Mesenteric fat pad (tissue), 1 donor: ENCODE measurements around the gene CD2BP2. TPM values are rescaled to one million over a fixed set of nuclear protein-coding genes. Genes with fewer than 3 reads are reported as not detected.
"Not testable (repeated sequence)": the region's sequence is repeated elsewhere in the genome, so short reads cannot be mapped to it uniquely, and the experiment has no call there.

Experiments
- DNase-seq: peaks from one replicate; pipeline ENCODE4 v3.0.0-alpha.2; 2020; ENCODE audit warnings: low spot score
- long read RNA-seq: library from polyadenylated mRNA; unstranded; transcript quantifications from one replicate; pipeline ENCODE4 v2.0.0, GENCODE V29; 2020
- total RNA-seq: library from RNA; stranded (reverse); fragmentation: NEBNext Ultra II Directional; extraction: Animal tissue kit (Norgen Biotek cat#: 25700); gene quantifications from one replicate; pipeline ENCODE4 v1.2.1, GENCODE V29; 2021
- donor health status: DM: yes; HTN: yes; CAD: no.

CD2BP2 gene
- 57.4 TPM for total RNA-seq
- long read RNA-seq, transcript CD2BP2-201 (7 exons, 3,421 nt): major isoform, 228 of 271 reads
- long read RNA-seq, transcript CD2BP2-203 (6 exons, 1,417 nt): minor isoform, 8 of 271 reads
- long read RNA-seq, partial matches to known transcripts: 8 of 271 reads
- long read RNA-seq, other reads (novel, unspliced or antisense): 27 of 271 reads

DNA sequence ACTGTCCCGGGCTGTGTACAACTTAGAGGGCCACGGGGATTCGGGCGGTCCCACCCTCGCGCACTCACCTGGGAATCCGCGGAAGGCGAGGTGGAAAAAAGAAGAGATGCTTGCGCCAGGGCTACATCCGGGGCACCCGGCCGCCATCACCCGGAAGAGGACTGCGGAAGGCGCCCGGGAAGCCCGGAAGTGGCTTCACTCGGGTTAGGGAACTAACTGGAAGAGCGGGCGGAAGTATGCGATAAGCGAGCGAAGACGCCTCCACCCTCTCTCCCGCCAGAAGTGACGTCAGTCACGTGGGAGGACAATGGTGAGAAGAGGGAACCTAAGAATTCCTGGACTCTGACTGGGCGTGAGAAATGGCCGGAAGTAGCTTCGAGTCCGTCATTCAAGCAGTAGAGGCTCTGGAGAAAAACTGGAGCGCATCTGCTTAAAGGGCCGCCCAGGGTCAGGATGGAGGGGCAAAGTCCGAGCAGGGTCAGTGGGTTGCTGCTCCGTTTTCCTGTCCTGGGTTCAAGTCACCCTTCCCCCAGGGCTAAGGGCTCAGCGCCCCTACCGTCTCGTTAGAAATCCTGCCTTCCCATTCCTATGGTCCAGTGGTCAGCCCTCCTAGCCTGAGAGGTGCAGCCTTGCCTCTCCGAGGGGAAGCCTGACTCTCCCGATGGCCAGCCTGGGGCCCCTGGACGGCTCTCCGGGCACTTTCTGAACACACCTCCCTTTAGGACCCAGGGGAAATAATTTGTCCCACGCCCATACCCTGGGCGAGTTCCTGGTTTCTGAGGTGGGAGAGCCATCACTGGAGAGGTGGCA lies at the start of gene CD2BP2:
CD2BP2 (minus strand) TSS at position 165 of the 810 bp plus-strand sequence. CDS start 627 bp downstream, outside the sequence.
- DNase-seq: peak; percentile 98

GRCh38 chr16:30401768-30402425 lies 46.8 kb upstream of the CD2BP2 start:
- no peak for DNase-seq

DNA sequence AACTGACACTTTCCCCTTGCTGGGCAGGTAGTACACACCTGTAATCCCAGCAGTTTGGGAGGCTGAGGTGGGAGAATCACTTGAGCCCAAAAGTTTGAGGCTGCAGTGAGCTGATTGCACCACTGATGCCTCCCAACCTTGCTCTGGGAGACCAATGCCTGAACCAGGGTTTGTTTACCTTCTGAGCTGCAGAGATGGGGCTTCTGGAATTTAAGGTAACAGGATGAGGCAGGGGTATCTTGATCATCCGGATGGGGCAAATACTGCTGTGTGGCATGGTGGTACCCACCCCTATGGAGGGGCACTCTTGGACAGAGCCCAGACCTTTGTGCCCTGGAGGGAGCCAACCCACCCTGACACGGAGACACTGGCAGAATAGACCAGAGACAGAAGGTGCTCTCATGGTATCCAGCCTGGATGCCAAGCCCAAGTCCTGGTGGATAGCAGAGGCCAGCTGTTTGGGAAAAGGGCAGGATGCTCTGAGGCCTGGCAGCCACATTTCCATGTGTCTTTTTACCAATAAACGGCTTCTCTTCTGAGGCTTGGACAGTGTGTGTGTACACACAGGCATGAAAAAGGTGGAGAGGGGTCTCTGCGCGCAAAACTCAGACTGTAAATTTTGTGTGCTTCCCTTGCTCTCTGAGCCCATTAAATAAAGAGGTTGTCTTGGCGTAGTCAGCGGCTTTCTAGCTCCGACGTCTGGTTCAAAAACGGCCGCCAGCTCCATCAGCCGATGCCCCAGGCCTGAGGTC lies 44.5 kb upstream of the CD2BP2 start:
- DNase-seq: no peak

DNA sequence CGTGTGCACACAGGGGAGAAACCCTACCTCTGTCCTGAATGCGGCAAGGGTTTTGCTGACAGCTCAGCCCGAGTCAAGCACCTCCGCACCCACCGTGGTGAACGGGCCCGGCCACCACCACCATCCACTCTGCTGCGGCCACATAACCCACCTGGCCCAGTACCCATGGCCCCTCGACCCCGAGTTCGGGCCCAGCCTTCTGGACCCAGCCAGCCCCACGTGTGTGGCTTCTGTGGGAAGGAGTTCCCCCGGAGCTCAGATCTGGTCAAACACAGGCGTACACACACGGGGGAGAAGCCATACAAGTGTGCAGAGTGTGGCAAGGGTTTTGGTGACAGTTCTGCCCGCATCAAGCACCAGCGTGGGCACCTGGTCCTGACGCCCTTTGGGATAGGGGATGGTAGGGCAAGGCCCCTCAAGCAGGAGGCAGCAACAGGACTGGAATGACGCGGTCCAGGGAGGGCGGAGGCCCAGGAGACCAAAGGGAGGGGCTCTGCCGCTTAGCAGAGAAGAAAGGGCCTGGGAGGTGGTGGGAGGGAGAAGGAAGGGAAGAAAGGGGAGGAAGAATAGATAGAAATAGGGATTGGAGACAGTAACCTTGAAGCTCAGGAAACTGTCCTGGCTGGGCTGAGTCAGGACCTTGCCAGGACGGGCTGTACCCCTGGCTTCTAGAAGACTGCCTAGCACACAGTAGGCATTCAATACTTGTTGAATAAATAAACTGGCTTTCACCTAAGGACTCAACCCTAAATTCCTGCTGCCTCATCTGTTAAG lies 43.7 kb upstream of the CD2BP2 start:
- DNase-seq: no peak

GRCh38 chr16:30397776-30398660 lies 42.9 kb upstream of the CD2BP2 start:
- DNase-seq: no peak

DNA sequence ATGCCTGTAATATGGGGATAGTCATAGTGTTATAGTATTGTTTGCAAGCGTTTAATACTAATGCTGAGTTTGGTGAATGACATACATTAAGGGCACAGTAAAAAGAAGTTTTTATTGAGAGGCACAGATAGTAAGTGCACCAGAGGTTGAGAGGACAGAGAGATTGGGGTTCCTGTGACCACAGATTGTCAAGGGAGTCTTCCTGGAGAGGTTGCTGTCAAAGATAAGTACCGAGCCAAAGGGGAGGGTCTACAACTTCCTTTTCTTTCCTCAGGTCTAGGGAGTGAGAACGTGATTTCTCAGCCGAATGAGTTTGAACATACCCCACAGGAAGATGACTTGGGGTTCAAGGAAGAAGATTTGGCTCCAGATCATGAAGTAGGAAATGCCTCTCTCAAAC lies 41.9 kb upstream of the CD2BP2 start:
- no peak for DNase-seq

GRCh38 chr16:30396627-30397026 lies 41.5 kb upstream of the CD2BP2 start:
- DNase-seq: not testable (repeated sequence)

GRCh38 chr16:30395992-30396585 lies 41.0 kb upstream of the CD2BP2 start:
- no peak for DNase-seq

DNA sequence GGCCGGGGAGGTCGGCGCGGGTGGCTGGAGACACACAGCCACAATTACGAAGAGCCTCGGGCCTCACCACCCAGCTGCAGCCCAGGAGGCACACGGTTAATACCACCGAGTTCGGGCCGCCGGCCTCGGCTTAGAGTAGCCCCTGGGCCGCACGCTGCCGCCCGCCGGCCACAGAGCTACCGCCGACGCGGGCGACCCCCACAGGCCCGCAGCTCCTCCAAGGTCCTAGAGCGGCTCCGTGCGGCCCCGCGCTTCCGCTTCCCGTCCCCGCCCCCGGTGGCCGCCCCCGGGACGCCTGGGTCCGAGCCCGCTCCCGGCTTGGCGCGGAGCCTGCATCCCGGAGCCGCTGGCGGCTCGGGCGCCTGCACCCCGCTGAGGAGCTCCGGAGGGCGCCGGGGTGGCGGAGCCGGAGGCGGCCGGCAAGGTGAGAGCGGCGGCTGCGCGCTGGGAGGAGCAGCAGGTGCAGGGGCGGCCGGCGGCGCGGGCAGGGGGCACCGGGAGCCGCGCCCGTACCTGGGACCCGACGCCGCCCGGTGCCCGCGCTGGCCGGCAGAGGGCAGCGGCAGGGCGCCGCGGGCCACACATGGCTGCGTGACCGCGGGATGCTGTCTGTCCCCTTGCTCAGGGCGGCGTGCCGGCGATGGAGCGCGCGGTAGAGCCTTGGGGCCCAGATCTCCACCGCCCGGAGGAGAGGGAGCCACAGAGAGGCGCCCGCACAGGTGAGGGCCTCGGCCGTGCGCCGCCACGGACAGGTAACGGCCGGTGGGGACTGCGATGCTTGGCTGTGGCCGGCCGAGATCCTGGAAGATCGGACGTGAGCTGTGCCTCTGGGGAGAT lies 40.3 kb upstream of the CD2BP2 start, which contains the start of gene ZNF48:
ZNF48 (plus strand) TSS at position 266 of the 837 bp plus-strand sequence; CDS start at position 641, 375 bp downstream.
- peak; percentile 93 for DNase-seq

DNA sequence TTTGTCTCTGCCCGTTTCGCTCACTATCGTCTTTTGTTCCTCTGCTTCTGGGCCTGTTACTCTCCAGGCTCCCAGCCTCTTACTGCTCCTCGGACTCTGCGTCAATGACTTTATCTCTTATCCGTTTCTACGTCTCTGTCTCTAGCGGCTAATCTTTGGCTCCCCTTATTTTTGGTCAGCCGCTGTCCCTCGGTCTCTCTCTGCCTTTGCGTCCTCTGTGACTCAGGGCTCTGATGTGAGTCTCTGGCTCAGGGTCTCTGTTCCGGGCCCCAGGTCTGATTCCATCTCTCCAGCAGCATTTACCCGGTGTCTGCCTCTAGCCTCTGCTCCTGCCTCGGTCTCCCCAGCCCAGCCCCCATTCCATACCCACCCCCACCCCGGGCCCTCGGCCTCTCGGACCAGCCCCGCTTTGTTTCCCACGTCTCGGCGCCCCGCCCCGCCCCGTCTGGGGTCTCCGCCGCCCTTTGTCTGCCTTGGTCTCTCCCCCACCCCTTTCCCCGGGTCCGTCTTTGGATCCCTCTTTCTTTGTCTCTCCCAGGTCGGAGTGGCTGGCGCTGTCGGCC lies 39.6 kb upstream of the CD2BP2 start:
- no peak for DNase-seq

DNA sequence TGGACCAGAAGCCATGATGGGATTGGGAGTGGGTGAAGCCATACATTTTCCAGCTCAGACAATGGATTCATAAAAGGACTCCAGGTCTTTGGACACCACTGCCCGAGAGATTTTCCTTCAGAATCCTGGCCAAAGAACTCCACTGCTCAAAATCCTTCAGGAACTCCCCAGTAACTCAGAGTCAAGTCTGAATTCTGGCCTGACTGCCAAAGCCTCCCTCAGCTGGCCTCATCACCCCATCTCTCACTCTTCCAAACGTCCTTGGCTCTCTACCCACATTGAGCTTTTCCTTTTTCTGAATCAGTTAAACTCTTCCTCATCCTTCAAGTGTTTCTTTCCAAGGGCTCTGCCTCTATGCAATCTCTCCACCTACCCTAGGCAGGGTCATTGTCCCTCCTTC lies 28.4 kb upstream of the CD2BP2 start:
- DNase-seq: no peak

DNA sequence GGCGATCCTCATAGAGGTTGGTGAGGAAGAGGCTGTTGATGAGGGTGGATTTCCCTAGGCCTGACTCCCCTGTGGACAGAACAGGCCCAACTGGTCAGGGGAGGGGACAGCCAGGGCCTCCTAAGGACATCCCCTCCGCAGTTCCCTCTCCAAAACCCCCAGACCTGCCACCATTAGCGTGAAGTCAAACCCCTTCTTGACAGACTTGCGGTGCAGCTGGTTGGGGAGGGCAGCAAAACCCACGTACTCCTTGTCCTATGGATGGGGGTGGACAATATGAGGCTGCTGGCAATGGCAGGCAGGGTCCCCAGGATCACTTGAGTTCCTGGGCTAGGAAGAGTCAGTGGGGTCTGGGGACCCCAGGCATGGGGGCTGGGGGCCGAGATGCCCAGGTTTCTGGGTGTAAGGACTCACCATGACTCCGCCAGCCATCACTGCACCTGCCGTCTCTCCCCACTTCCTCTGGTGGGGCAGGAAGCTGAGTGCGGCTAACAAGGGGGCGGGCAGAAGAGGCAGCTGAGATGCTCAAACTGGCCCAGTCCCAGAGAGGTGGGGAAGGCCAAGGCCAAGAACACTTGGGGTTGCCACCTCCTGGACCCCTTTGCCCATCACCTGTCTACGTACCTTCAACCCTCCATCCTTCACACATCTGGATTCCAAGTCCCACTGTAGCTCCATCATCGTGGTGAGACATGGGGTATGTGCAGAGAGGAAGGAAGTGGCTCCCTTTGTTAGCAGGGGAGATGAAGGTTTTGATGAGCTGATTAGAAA lies 27.2 kb upstream of the CD2BP2 start, which contains the start of gene SEPTIN1:
SEPTIN1 (minus strand) TSS at position 451 of the 771 bp plus-strand sequence; CDS start at position 432, 19 bp downstream.
- DNase-seq: no peak

- no peak for DNase-seq
Observed at GRCh38 chr16:30381291-30382041, 26.4 kb upstream of the CD2BP2 start.

GRCh38 chr16:30380803-30381208 lies 25.7 kb upstream of the CD2BP2 start:
- DNase-seq: no peak

DNA sequence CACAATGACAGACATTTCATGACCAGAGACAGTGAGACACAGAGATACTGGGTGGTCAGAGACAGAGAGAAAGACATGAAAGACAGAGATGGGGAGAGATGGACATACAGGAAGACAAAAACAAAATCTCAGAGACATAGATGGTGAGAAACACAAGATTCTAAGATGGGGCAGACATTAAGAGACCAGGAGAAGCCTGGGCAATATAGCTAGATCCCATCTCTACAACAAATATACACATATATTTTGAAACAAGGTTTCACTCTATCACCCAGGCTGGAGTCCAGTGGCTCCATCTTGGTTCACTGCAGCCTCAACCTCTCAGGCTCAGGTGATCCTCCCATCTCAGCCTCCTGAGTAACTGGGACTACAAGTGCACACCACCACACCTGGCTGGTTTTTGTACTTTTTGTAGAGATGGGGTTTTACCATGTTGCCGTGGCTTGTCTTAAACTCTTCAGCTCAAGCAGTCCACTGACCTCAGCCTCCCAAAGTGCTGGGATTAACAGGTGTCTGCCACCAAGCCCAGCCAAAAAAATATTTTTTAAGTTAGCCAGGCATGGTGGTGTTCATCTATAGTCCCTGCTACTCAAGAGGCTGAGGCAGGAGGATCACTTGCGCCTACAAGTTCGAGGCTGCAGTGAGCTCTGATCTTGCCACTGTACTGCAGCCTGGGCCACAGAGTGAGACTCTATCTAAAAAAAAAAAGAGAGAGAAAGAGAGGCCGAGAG lies 25.1 kb upstream of the CD2BP2 start:
- no peak for DNase-seq
